Hepatic stellate cell (primary cell): ENCODE measurements around the gene ELP4.
"Not testable (repeated sequence)": the region's sequence is repeated elsewhere in the genome, so short reads cannot be mapped to it uniquely, and the experiment has no call there.

ENCODE experiments used
- DNase-seq: peaks from one replicate; pipeline ENCODE4 v3.0.0; 2011; ENCODE audit warnings: low spot score

ELP4 gene

DNA sequence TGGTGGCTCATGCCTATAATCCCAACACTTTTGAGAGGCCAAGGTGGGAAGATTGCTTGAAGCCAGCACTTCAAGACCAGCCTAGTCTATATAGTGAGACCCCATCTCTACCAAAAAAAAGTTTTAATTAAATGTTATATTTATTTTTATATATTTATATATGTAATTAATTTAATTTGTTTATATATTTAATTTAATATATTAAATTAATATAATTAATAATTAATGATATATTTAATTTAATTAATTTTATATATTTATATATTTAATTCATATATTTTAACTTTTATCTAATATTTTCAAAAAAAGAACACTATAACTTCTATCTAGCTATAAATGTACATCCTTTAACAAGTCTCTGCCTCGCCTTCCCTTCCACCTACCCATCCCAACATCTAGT lies 196.8 kb downstream of the ELP4 start:
- no peak for DNase-seq

DNA sequence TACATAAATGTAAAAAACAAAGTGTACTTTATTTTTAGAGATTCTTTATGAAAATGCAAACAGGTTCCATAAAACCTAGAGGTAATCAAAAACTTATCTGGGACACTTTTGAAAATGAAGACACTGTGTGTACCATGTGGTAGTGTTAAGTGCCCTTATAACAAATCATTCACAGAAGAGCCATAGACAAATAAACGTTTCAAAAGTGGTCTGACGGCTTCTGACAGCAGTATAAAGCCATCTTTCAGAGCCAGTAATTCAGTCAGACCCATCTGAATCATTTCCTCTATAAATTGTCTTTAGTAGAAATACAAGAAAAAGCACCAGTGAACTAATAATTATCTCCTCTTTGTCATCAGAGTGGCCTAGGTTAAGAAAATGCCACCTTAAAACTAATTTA lies 201.6 kb downstream of the ELP4 start:
- no peak for DNase-seq

DNA sequence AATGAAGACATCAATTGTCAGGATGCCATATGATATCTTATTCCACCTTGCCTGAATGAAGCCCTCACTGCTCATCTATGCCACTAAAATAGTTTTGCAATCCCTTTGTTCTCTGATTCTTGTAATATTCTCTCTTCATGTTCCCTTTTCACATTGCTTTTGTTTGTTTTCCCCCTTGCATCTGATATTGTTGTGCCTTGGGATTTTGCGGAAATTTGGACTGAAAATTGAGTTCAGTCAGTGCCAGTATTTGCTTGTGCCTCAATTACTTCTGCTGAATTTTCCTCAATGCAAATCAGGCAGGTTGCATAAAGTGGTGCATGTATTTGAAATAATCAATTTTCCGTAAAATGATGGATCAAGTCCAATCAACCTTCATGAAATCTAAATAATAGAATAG lies 203.3 kb downstream of the ELP4 start:
- no peak for DNase-seq

DNA sequence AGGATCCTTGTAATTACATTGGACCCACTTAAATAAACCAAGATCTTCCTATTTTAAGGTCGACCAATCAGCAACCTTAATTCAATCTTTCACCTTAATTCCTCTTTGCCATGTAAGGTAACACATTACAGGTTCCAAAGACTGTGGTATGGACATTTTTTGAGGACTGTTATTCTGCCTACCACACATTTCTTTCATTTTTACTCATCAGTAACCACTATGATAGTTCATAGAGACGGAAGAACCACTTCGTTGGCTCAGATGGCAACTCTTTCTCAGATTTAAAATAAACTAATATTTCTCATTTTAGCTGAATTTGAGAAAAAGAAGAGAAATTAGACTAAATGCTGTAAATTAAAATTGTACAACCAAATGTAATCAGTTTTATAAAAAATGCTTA lies 205.3 kb downstream of the ELP4 start:
- no peak for DNase-seq

DNA sequence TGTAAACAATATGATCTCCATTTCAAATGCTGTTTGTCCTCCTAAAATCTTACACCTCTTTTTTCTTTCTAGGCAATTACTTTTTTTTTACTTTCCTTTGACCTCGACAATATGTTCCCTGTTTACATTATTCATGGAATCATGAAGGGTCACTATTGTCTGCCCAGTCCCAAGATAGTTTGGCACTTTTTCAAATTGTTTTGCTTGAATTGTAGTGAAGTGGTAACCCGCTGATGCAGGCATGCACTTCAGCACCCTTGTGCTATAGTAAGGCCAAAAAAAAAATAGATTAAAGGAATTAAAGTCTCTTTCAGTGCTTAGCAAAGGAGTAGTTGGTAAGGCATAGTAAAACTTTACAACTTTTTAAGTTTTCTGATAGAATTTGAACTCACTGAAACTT lies 210.7 kb downstream of the ELP4 start:
- no peak for DNase-seq

DNA sequence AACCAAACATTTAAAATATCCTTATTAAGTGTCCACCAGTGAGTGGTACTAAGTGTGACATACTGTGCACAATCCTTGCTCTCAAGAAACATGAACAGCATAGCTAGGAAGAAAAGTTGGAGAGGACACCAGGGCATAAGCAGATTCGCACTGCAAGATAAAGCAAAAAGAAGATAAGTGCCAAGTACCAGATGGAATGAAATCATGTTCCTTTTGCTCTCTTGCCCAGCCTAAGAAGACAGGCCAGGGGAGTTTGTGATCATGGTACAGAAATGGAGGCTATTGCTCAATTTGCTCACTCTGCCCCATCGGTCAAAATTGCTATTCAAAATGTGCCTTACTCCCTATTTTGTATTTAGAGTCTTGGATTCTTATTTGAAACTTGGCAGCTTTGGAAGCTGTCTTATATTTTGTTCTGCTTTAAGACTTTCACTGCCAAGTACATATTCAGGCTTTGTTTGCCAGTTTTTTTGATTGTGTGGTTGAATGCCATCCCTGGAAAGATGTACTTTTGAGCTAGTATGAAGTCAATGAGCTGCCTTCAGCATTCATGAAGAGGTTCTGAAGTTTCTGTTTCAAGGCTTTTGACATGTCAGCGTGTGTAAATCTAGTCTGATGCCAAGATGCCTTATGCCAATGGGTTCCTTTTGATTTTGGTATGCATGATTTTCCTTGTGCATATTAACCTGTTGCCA lies 211.3 kb downstream of the ELP4 start:
- DNase-seq, result no peak

DNA sequence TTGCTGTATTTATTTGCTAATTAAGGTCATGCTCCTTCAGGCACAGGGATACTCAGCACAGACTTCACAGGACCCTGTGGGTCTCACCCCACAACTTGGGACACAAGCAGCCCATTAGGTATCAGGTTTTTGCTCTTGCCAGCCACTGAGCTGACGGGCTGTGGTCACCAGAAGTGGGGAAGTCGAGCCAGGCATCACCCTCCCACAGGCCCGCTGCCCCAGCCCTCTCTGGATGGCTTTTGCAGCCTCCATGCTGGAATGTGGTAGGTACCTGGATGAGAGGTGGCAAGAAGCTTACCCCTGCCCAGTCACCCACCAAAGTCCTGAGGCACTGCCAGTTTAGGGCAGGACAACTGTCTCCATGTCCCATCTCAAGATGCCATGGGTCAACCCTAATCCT lies 213.2 kb downstream of the ELP4 start:
- no peak for DNase-seq

DNA sequence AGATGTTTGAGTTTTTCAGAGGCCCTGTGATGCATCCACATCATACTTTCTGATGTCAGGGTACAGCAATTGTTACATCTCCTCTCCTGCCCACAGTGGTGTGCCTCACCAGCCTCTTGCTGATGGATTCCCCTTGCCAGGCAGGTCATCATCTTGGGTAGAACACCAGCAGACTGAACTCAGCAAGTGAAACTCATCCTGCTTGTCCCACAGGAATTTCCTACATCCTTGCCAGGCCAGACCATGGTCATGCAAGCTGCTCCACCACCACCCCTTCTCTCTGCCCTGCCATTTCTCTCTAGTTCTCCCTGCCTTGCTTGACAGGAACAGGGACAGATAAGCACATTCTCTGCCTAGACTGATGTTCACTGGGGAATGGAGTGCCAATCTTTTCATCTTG lies 215.6 kb downstream of the ELP4 start:
- DNase-seq, result no peak

DNA sequence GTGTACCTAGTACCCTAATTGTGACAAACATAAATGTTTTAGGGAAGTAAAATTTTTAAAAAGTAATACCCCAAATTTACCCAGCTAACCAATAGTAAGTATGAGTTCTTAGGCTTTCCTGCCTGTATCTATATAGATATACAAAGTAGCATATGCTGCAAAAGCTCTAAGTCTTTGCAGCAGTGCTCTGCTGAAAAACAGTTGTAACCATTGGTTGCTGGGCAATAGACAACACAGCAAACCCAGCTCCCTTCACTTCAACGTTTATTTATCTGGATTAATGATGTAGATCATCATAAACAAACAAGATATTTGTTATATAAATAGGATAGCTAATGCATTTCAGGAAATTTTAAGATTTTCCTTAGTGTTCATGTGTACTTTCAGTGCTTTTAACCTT lies 218.9 kb downstream of the ELP4 start:
- no peak for DNase-seq

DNA sequence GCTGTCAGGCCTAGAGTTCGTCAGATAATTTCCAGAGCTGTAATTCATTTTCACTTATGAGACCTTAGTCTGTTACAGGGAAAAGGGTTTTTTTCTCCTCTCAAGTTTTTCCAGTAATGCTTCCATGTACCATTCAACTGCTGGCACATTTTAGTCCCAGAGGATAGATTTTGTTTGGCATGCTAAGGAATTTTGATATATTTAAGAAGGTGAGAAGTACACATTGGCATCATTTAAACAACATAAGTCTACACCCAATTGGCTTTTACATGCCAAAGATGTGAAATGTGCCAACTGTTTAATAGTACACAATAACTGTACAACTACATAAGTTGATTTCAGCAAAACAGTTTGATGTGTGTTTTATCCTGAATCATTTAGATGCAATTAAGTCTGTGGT lies 230.6 kb downstream of the ELP4 start:
- no peak for DNase-seq

DNA sequence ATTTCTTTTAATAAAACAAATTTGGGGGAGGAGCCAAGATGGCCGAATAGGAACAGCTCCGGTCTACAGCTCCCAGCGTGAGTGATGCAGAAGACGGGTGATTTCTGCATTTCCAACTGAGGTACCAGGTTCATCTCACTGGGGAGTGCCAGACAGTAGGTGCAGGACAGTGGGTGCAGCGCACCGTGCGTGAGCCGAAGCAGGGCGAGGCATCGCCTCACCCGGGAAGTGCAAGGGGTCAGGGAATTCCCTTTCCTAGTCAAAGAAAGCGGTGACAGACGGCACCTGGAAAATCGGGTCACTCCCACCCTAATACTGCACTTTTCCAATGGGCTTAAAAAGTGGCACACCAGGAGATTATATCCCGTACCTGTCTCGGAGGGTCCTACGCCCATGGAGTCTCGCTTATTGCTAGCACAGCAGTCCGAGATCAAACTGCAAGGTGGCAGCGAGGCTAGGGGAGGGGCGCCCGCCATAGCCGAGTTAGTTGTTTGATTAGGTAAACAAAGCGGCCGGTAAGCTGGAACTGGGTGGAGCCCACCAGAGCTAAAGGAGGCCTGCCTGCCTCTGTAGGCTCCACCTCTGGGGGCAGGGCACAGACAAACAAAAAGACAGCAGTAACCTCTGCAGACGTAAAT lies 231.3 kb downstream of the ELP4 start:
- not testable (repeated sequence) for DNase-seq

DNA sequence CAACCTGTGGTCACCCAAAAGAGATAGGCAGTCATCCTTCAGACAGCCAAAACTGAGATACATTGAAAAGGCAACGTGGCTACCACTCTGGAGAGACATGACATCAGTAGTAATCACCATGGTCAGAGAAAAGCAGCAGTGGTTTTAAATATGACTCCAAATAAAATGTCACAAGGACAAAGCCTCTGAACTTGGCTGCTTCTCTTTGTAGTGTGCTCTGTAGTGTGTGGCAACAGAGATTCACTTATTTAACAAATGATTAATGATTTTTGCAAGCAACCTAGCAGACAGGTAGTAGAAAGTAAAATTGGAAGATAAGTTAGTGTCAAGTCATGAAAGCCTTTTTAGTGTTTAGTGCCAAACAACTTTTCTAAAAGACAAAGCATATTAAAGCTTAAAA lies 238.0 kb downstream of the ELP4 start:
- DNase-seq, result no peak

DNA sequence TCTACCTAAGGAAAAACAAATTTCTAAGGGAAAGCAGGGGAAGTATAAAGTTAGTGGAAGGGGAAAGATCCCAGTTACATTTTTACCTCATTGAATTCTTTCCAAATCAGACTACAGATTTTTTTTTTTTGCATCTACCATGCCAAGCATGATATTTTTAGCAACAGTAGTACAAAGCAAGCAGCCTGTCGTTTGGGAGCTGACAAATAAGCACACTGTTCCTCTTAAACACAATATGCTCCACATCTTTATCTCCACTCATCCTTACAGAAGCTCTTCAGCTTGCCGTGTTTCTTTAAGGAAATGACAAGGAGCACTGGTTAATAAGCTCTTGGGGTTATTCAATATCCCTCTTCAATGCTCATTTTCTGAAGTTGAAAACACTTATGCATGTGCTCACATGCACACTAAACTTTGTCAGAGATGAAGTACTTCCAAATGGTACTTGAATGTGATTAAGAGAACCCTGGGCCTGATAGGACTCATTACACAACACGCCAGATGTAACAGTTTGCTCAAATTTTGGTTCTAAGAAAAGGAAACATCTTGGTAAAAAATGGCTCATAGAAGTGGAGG lies 247.8 kb downstream of the ELP4 start:
- no peak for DNase-seq

DNA sequence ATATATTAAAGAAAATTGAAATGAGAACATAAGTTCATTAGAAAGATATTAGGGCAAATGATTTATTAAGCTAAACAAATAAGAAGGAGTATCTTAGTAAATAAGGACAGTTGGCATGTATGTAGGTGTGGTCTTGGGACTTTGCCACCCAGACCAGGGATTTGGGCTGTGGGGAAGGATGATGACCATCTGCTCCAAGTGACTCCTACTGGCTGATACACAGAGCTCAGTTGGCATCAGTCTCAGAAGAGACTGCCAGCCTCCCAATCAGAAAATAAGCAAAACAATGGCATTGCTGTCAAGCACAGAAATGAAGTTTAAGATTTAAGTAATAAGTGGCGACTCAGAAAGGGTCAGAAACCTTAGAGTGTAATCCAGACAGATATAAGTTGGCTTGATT lies 252.1 kb downstream of the ELP4 start:
- DNase-seq, result no peak

DNA sequence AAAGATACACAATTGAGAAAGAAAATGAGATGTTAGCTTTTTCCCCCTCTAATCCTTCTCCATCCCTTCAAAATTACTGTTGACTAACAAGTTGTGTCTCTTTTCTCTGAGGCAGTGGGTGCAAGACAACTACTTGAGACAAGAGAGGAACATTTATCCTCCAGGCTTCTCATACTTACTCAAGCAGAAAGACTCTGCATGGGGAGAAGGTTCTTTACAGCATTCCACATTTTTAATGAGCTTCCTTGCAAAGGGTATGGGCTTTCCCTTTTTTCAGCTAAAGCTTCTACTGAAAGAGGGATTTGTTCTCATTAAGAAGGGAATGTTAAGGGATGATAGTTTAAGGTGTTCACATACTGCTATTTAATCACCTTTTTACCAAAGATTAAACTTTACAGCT lies 253.7 kb downstream of the ELP4 start:
- no peak for DNase-seq

DNA sequence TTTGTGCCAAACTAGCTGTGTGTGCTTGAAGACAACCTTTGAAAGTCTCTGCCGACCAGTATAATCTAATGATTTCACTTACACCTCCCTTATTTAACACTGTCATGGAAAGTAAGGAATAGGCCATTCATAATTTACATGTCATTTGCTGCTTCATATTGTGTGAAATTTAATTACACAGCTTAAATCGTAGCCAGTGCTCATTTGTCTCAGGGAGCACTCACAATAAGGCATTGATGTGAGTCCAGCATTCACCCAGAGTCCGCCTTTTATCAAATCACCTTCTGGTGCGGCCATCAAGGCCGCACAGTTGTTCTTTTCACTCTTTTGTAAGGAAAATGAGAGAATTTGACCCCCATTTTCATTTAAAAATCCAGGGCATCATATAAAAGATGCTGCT lies 254.7 kb downstream of the ELP4 start:
- no peak for DNase-seq

DNA sequence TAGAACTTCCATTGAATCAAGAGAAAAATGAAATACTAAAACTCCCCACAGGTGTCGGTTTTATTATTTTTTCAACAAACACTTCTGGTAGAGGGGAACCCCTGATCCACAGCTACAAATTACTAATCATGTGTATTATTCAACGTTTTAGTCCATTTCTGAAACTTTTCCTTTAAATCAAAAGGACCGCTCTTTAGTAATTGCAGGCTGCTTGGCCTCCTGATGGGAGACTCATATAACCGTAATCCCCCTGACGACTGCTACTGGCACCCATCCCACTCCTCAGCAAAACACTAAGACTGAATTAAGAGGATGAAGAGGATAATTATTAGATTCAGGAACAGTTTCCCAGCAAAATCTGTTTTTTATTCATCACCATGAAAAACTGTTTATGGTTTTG lies 255.2 kb downstream of the ELP4 start:
- DNase-seq, result no peak

DNA sequence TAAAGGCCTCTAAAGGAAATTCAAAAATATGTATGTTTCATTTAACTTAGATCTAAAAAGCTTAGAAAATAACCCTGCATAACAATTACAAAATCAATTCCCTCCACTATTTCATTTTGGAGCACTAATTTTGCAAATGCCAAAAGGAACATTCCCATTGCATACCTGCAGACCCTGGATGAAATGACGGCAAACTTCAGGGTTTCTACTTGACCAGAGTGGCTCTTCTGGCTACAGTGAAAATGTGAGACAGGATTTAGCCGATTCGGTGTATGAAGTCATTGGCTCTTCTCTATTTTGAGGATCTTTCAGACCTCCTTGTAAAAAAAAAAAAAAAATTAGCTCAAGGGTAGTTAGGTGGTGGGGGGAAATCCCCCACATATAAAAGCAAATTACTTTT lies 257.5 kb downstream of the ELP4 start:
- DNase-seq, result no peak

DNA sequence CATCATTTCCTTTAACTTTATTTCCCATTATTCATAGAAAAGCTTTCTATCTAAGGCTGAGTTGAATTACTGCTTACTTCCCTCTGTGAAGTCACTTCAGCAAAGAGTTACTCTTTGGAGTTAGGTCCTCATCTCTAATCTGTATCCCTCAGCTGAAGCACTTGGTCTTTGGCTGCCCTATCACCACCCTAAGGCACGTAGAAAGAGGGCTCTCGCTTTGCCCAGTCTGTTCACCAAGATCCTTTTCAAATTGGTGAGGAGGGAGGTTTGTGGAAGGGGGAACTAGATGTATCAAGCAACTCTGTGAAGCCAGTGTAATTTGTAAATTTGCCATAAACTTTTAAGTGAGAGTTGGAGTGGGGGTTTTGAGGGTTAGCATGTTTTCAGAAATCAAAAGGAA lies 258.1 kb downstream of the ELP4 start:
- DNase-seq, result no peak

DNA sequence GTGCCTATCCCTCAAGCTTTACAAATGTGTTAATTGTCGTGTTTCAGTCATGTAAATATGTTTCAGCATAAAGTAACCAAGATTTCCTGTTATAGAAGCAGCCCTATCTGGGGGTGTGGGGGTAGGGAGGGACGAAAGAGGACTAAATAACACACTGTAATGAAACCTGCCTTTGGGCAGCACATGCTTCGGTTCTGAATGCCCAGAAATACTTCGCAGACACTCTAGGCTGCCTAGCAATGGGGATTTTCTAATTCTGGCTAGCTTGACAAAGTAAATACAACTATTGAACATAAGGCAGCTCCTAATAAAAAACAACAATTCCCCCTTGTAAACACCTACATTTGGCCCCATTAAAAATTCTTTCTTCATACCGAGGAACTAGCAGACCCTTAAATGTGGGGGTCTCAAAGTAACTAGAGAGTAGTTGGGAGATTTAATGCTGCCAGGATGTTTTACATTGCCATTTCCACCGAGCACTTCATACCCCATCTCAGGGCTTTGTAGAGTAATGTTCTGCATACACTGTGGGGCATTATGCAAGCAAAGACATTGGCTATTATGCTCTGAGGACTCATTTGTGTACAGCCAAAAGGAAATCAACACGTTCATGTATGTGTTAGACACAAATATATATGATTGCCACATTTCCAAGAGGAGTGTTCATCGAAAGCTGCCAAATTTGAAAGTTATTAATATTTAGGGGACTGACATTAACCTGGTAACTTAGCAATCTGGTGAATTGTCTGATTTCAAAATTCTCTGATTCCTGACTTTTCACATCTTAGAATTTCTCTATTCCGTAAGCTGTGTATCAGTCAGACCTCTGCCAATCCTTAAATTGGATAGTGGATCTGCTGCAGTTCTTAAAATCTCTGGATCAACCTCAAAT lies 259.4 kb downstream of the ELP4 start:
- no peak for DNase-seq

DNA sequence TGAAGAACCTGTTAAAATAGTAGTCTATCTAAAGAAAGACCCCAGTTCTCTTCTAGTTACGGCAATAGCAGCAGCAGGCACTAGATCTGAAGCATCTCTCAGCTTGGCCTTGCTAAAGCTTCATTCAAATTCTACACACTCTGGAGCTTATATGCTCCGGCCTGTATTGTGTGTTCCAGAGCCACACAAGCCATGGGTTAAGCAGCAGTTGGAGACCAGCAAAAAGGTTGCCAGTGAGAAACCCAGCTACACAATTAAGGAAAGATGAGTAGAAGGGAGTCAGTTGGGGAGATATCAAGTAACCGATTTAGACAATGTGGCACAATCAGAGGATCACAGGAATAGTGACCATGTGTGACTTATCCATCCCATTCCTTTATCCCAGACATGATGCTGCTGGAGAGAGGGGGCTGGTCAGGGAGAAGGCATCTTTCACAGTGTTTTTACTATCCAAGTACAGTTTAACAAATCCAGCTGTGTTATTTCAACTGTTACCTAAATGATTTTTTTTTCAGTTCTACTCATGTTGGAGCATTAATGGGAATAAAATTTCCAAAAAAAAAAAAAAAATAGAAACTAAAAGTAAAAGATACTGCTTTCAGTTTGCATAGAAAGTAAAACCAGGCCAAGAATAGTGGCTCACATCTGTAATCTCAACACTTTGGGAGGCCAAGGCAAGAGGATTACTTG lies 260.6 kb downstream of the ELP4 start:
- no peak for DNase-seq

DNA sequence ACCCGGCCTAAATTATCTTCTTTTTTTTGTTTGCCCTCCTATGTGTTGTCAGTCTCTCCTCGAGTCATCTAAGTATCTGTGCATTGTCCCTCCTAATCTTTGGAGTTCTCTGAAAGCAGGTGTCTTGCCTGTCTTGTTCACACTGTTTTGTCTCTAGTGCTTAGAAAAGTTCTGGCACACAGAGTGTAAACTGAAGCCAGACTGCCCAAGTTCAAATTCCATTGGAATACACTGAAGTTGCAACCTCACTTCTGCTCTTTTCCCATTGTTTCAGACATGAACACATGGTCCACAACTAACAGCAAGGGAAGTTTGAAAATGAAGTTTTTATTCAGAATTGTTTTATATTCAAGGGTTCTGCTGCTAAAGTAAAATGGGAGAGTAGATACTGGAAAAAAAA lies 262.8 kb downstream of the ELP4 start:
- DNase-seq, result no peak
